ENCODE data around the gene MT2A. TPM values are rescaled to one million over a fixed set of nuclear protein-coding genes. Genes with fewer than 3 reads are reported as not detected.

The MT2A gene
- total and polyA plus RNA-seq, 2 of the 13 experiments (the other 11 are each of a cell fraction or from before 2014, with no cell fraction given), result 135 to 371 TPM

GRCh38 chr16:56637814-56638750 lies 29.7 kb downstream of the MT2A start, which contains the start of gene MT1A (continued):
- 0 out of 2 replicates have a peak, but pooled peaks have one; percentile 36 for TF ChIP-seq GTF3A (CRISPR knock-in tag; conservative IDR thresholded peaks at IDR 0.05)
- TF ChIP-seq ZFP36 (IDR thresholded peaks at IDR 0.05; ENCODE audit: borderline replicate concordance, low read depth, low read length, partially characterized antibody), result no peak
- TF ChIP-seq ELF1 (CRISPR knock-in tag; IDR thresholded peaks at IDR 0.05), result no peak
- TF ChIP-seq DR1 (CRISPR knock-in tag; IDR thresholded peaks at IDR 0.05), result peak; percentile 52; the same call in 1 of the 2 replicates
- TF ChIP-seq ZSCAN12 (CRISPR knock-in tag; IDR thresholded peaks at IDR 0.05), result no peak
- TF ChIP-seq ATF3 (CRISPR knock-in tag; IDR thresholded peaks at IDR 0.05), result no peak
- peak; percentile 35; the same call in 1 of the 2 replicates for TF ChIP-seq SAP130 (CRISPR knock-in tag; IDR thresholded peaks at IDR 0.05; ENCODE audit: low read depth)

DNA sequence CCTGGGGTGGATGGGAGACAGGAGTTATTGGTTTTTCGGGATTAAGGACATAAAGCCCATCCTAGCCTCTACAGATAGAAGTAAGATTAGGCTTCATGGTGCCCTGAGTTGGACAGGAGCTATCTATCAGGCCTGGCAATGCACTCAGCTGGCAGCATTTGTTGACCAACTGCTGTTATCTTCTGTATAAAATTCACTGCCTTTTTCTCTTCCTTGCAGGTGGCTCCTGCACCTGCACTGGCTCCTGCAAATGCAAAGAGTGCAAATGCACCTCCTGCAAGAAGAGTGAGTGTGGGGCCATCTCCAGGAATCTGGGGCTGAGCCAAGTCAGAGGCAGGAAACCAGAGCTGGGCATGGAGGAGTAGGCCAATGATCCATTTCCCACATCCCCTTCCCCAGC lies 30.7 kb downstream of the MT2A start:
- FAIRE-seq (no peak), DNase-seq (ENCODE audit: low spot score) (no peak), ATAC-seq (no peak)
- BruUV-seq (replicated peaks), result no TSS peak
- intact Hi-C loops (cut with micrococcal nuclease; ENCODE audit: unreplicated experiment), result no loop called here
- ChIA-PET CTCF (ENCODE audit: low intra/inter-chr PET ratio, low total read pairs) (no interaction called here), POLR2A (interaction anchor here (1.4 kb wide), 1 partner anchor 43 kb away, joined by 3 read pairs; the partner anchor contains the start of gene MT1X)
- in situ Hi-C loops (cut with HindIII; ENCODE audit: extremely low pct_ligation_motif_present, low pct_unique_long_range_greater_than_20kb), result no loop called here
- Histone ChIP-seq H4K20me1 (ENCODE audit: insufficient read depth, low read length) (no peaks in the 10 kb centered on the region), H3K9me3 (ENCODE audit: low read length) (no peaks in the 10 kb centered on the region), H3K27ac (ENCODE audit: extremely low read length, insufficient read depth, low read length) (no peak overlapping the region), H3K79me2 (ENCODE audit: insufficient read depth, low read length) (no peaks in the 10 kb centered on the region), H2AFZ (ENCODE audit: low read length) (no peak overlapping the region), H3K36me3 (replicated peaks in 1 of 2; ENCODE audit: control insufficient read depth in 1 of 2, insufficient read depth in 2 of 2, low read length in 2 of 2) (no peaks in the 10 kb centered on the region), H3K27me3 (ENCODE audit: control insufficient read depth in 1 of 2, insufficient read depth in 2 of 2, low read length in 2 of 2) (peaks cover 7 to 66% of the 10 kb centered on the region in 2 experiments; a peak in 4 of 5 replicates), H3K4me3 (replicated peaks in 1 of 3; ENCODE audit: insufficient read depth in 1 of 3, low read depth in 2 of 3, low read length in 3 of 3) (peak overlapping the region in 1 of 3 experiments; percentile 44; a peak in 1 of 6 replicates), H3K4me2 (ENCODE audit: low read depth, low read length) (peak overlapping the region; percentile 66; the same call in 1 of the 2 replicates), H3K9ac (ENCODE audit: insufficient read depth, low read depth, low read length) (no peak overlapping the region), H3K4me1 (ENCODE audit: insufficient read depth, low read length) (peaks cover 44% of the 10 kb centered on the region)
- WGBS (ENCODE audit: low lambda C conversion rate), result 0% methylated on average over 1 of the region's 1 CpG
- no peak for TF ChIP-seq ZNF354B (CRISPR knock-in tag; IDR thresholded peaks at IDR 0.05)
